Hematopoietic multipotent progenitor cell treated with erythropoietin and hydrocortisone succinate and interleukin-3 and kit ligand, for 15 days (in vitro differentiated cells): Measurements from ENCODE around the gene COMMD9.

Experiments used
- DNase-seq: peaks from one replicate; pipeline ENCODE4 v3.0.0-alpha.2; 2015; ENCODE audit warnings: low spot score

Gene COMMD9

DNA sequence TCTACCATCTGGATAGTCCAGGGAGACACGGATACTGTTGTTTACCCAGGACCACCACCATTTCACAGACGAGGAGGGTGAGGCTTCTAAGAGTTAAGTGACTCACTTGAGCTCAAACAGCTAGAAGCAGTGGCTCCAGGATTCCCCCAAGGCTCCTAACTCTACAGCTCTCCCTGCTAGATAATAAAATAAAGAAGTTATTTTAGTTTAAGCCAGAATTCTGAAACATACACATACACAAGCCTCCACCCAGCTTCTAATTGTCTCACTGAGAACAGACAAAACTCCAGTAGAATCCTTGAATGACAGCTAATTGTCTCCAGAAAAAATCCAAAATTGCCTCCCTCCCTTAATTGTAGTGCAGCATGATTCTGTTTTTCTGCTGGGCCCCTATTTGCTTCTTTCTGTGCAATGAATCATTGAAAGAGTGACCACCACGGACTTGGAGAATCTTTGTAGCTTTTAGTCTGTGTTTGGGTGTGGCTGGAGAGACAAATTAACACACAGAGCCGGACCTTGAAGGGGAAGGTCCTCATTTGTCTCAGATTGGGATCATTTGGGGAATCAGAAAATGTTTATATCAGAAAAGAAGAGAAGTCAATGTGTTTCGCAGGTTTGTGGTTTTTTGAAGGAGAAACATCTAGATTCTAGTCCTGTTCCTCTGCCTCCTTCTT, 64.9 kb downstream of the COMMD9 start:
- no peak for DNase-seq

DNA sequence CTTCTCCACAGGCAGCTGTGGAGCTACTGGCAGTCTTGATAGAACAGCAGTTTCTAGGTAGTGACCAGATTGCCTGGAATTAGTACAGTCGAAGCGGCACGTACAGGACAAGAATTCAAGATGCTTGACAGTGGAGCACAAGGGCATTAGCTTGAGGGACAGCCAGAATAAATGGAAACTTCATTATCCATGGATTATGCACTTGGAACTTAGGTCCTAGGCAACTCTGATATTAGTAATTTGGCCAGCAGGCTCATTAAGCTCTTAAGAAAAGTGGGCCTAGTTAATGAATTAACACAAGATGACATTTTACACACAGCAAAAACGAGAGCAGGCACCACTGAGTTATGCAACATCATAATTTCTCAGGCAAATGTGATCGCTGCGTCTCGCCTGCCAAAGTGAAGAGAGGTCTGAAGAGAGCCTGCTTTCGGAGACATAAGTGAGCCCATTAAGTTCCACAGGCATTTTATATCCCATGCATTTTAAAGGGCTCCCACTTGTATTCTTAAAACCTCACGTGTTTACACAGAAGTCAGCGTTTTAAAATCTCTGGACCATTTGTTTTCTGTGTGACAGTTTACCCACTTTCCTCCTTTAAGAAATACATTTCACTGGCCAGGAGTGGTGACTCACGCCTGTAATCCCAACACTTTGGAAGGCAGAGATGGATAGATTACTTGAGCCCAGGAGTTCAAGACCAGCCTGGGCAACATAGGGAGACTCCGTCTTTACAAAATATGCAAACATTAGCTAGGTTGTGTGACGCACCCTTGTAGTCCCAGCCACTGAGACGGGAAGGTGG, 66.2 kb downstream of the COMMD9 start:
- DNase-seq: no peak
